ENCODE measurements around the gene EFNB3. TPM values are rescaled to one million over a fixed set of nuclear protein-coding genes. Genes with fewer than 3 reads are reported as not detected.

Gene EFNB3
- total and polyA plus RNA-seq, 2 of the 8 experiments (the other 6 are each of a cell fraction or from before 2014, with no cell fraction given): 15.0 to 27.3 TPM

DNA sequence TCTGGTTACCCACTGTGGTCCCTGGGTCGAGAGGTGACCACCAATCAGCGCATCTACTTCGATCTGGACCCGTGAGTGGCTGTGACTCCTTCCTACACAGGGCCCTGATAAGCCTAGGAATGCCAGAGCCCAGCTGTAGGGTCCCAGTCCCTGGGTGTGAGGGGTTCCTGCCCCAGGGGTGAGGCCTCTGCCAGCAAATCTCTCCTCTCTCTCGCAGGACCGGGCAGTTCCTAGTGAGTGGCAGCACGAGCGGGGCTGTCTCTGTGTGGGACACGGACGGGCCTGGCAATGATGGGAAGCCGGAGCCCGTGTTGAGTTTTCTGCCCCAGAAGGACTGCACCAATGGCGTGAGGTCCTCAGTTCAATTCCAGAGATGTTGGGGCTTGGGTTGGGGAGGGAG, 2.2 kb upstream of the EFNB3 start:
- Histone ChIP-seq H3K79me2 (ENCODE audit: control insufficient read depth in 1 of 2, insufficient read depth in 2 of 2, low read length in 2 of 2) (no peaks in the 10 kb centered on the region), H3K4me3 (ENCODE audit: extremely low read depth in 1 of 4, insufficient read depth in 2 of 4, low read depth in 3 of 4, low read length in 4 of 4) (no peak overlapping the region; a peak in 2 of 8 replicates), H2BK12ac (ENCODE audit: low read depth, low read length) (peak overlapping the region; percentile 99), H2BK15ac (ENCODE audit: low read length) (peak overlapping the region; percentile 36; the same call in 1 of the 2 replicates), H3K4me2 (ENCODE audit: insufficient read depth in 1 of 2, low read depth in 2 of 2, low read length in 2 of 2) (peak overlapping the region; percentile 82 to 90; a peak in 2 of 4 replicates), H4K8ac (ENCODE audit: extremely low read depth, insufficient read depth, low read length) (no peak overlapping the region), H3K18ac (ENCODE audit: extremely low read depth, low read length) (no peak overlapping the region), H3K27me3 (replicated peaks in 1 of 4; ENCODE audit: control insufficient read depth in 3 of 4, extremely low read depth in 1 of 4, insufficient read depth in 3 of 4, low read length in 3 of 4) (peaks cover 0 to 3% (median 1%) of the 10 kb centered on the region in 4 experiments; a peak in 2 of 7 replicates), H2BK20ac (ENCODE audit: low read length) (no peak overlapping the region), H4K91ac (replicated peaks; ENCODE audit: insufficient read length, low read length) (no peak overlapping the region), H3K56ac (replicated peaks; ENCODE audit: insufficient read length, low read depth, low read length) (no peak overlapping the region), H3K23me2 (ENCODE audit: low read depth, low read length) (peaks cover 19% of the 10 kb centered on the region; the same call in 1 of the 2 replicates), H2AFZ (ENCODE audit: low read length) (no peak overlapping the region), H4K20me1 (replicated peaks in 1 of 2; ENCODE audit: control insufficient read depth in 1 of 2, insufficient read depth in 2 of 2, low read length in 2 of 2) (peaks cover 2 to 7% of the 10 kb centered on the region in 2 experiments), H3K4ac (replicated peaks; ENCODE audit: insufficient read length, low read depth, low read length) (no peak overlapping the region), H3K23ac (ENCODE audit: insufficient read length) (no peak overlapping the region), H2BK120ac (replicated peaks; ENCODE audit: low read depth, low read length) (no peak overlapping the region), H3K79me1 (ENCODE audit: low read depth, low read length) (no peaks in the 10 kb centered on the region; the same call in 1 of the 2 replicates), H3K36me3 (ENCODE audit: control insufficient read depth in 2 of 4, insufficient read depth in 4 of 4, low read length in 3 of 4) (peaks cover 0 to 5% (median 2%) of the 10 kb centered on the region in 4 experiments; a peak in 3 of 8 replicates), H4K5ac (ENCODE audit: insufficient read length, low read depth, low read length) (no peak overlapping the region), H3K9ac (replicated peaks in 1 of 4; ENCODE audit: extremely low read depth in 1 of 4, low read depth in 3 of 4, low read length in 3 of 4) (peak overlapping the region in 2 of 4 experiments; percentile 56 to 63; a peak in 2 of 7 replicates), H3K14ac (ENCODE audit: insufficient read length) (no peak overlapping the region), H2BK5ac (ENCODE audit: low read depth, low read length) (no peak overlapping the region; the same call in 1 of the 2 replicates), H3K27ac (ENCODE audit: low read depth, low read length) (peak overlapping the region; percentile 80), H3K9me3 (ENCODE audit: insufficient read depth in 2 of 2, low read depth in 1 of 2, low read length in 1 of 2) (no peaks in the 10 kb centered on the region), H2AK5ac (ENCODE audit: low read depth, low read length) (peak overlapping the region; percentile 97; the same call in 1 of the 2 replicates), H3K4me1 (replicated peaks in 1 of 4; ENCODE audit: control insufficient read depth in 3 of 4, insufficient read depth in 4 of 4, low read length in 3 of 4) (peaks cover 2 to 19% (median 16%) of the 10 kb centered on the region in 4 experiments)
- ChIA-PET CTCF (ENCODE audit: partially characterized antibody) (interaction anchor here (0.6 to 9.2 kb wide), 9 partner anchors 9 to 132 kb away, joined by 3 to 85 read pairs (median 4); partner anchors contain the start of genes DNAH2, SOX15, TP53 and WRAP53), POLR2A (ENCODE audit: partially characterized antibody) (interaction anchor here (0.6 to 11.4 kb wide), 13 partner anchors 9 to 1313 kb away, joined by 3 to 186 read pairs (median 5); partner anchors contain the start of genes ATP1B2, DNAH2, SAT2 and TP53)
- 94% methylated on average over 13 of the region's 13 CpGs; no CpG with 5 or more reads in 1 of the 2 experiments for WGBS, 2 experiments (ENCODE audit: extremely low coverage in 1 of 2, insufficient coverage in 1 of 2, insufficient read length in 1 of 2, insufficient replicate concordance in 2 of 2, low coverage in 1 of 2, low lambda C conversion rate in 2 of 2, missing lambda C conversion rate in 1 of 2)
- DNase-seq (ENCODE audit: low read depth in 1 of 2, low spot score in 2 of 2) (no peak), FAIRE-seq (no peak)
- TF ChIP-seq KDM4A (IDR thresholded peaks at IDR 0.05; ENCODE audit: low read depth, low read length, severe bottlenecking) (no peak), CHD1 (IDR thresholded peaks at IDR 0.05; ENCODE audit: low read depth, low read length) (no peak), RXRA (IDR thresholded peaks at IDR 0.05; ENCODE audit: insufficient read depth, low read depth, low read length) (no peak), TBP (IDR thresholded peaks at IDR 0.05; ENCODE audit: low read depth, low read length) (no peak), PHF8 (conservative IDR thresholded peaks at IDR 0.05; ENCODE audit: low read depth, low read length) (no peak), MAFK (IDR thresholded peaks at IDR 0.05; ENCODE audit: low read depth, low read length) (no peak), ASH2L (IDR thresholded peaks at IDR 0.05; ENCODE audit: low read length) (no peak), TAF1 (IDR thresholded peaks at IDR 0.05; ENCODE audit: low read depth, low read length) (no peak), SIRT6 (IDR thresholded peaks at IDR 0.05; ENCODE audit: low read length) (no peak), CBX5 (IDR thresholded peaks at IDR 0.05; ENCODE audit: low read depth, low read length) (no peak), SP4 (IDR thresholded peaks at IDR 0.05; ENCODE audit: low read length) (no peak)
- TF ChIP-seq, protein P1, sequence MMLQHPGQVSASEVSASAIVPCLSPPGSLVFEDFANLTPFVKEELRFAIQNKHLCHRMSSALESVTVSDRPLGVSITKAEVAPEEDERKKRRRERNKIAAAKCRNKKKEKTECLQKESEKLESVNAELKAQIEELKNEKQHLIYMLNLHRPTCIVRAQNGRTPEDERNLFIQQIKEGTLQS (IDR thresholded peaks at IDR 0.05; ENCODE audit: insufficient read depth, low read depth, low read length): no peak

Measured in H1 (cell line).